ENCODE data around the gene PIWIL1. TPM values are rescaled to one million over a fixed set of nuclear protein-coding genes. Genes with fewer than 3 reads are reported as not detected.

Gene PIWIL1
- not detected for polyA plus RNA-seq (2012; ENCODE audit: missing spikeins)

GRCh38 chr12:130337488-130338303 lies at the start of gene PIWIL1:
PIWIL1 (plus strand) TSS chr12:130337887; CDS start chr12:130342592, 4,705 bp downstream.
- no peak for TF ChIP-seq POLR2A (IDR thresholded peaks at IDR 0.05; ENCODE audit: low read depth, low read length)
- no peak for TF ChIP-seq TAF1 (IDR thresholded peaks at IDR 0.05; ENCODE audit: borderline replicate concordance, low read depth, low read length)
- no peak for TF ChIP-seq POLR2AphosphoS5 (IDR thresholded peaks at IDR 0.05; ENCODE audit: low read depth, low read length)
- no peak for FAIRE-seq
- no peak for DNase-seq (ENCODE audit: insufficient read length)

DNA sequence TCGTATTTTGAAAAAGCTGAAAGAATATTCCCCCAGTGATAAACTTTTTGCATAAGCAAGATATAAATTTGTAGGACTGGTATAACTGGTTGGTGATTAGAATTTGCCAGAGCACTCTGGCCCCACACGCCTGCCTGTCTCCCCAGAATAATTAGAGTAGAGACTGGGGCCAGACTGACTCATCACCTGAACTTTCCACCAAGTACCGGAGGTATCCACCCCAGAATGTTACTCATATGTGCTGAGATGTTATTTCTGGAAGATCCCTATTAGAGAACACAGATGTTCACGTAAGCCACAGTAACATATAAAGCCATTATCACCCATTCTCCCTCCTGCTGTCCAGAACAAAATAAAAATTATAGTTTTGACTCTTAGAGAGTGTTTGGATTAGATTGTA lies 49.5 kb upstream of the PIWIL1 start:
- FAIRE-seq (no peak), DNase-seq (ENCODE audit: insufficient read length) (no peak)
- TF ChIP-seq POLR2AphosphoS5 (IDR thresholded peaks at IDR 0.05; ENCODE audit: low read depth, low read length) (no peak), POLR2A (IDR thresholded peaks at IDR 0.05; ENCODE audit: low read depth, low read length) (no peak), TAF1 (IDR thresholded peaks at IDR 0.05; ENCODE audit: borderline replicate concordance, low read depth, low read length) (no peak)

- no peak for FAIRE-seq
- TF ChIP-seq POLR2A (IDR thresholded peaks at IDR 0.05; ENCODE audit: low read depth, low read length) (no peak), TAF1 (IDR thresholded peaks at IDR 0.05; ENCODE audit: borderline replicate concordance, low read depth, low read length) (no peak), POLR2AphosphoS5 (IDR thresholded peaks at IDR 0.05; ENCODE audit: low read depth, low read length) (no peak)
- no peak for DNase-seq (ENCODE audit: insufficient read length)
These were observed 49.0 kb upstream of the PIWIL1 start for GRCh38 chr12:130288691-130289090.

DNA sequence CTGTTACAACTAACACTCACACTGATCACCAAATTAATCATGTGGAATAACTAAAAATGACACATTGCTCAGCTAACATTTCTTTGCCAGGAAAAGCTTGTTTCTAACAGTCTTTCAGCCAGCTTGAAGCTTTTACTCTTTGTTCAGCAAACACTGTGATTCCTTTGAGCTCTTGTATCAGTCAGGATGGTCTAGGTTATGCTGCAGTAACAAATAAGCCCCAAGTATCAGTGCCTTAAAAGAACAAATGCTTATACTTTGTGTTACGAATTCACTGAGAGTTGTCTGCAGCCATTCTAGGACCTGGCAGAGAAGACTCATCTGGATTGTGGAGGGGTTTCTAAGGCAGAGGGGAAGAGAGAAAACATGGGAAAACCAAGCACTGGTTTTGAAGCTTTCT lies 47.6 kb upstream of the PIWIL1 start:
- FAIRE-seq (no peak), DNase-seq (ENCODE audit: insufficient read length) (no peak)
- TF ChIP-seq POLR2A (IDR thresholded peaks at IDR 0.05; ENCODE audit: low read depth, low read length) (no peak), POLR2AphosphoS5 (IDR thresholded peaks at IDR 0.05; ENCODE audit: low read depth, low read length) (no peak), TAF1 (IDR thresholded peaks at IDR 0.05; ENCODE audit: borderline replicate concordance, low read depth, low read length) (no peak)

DNA sequence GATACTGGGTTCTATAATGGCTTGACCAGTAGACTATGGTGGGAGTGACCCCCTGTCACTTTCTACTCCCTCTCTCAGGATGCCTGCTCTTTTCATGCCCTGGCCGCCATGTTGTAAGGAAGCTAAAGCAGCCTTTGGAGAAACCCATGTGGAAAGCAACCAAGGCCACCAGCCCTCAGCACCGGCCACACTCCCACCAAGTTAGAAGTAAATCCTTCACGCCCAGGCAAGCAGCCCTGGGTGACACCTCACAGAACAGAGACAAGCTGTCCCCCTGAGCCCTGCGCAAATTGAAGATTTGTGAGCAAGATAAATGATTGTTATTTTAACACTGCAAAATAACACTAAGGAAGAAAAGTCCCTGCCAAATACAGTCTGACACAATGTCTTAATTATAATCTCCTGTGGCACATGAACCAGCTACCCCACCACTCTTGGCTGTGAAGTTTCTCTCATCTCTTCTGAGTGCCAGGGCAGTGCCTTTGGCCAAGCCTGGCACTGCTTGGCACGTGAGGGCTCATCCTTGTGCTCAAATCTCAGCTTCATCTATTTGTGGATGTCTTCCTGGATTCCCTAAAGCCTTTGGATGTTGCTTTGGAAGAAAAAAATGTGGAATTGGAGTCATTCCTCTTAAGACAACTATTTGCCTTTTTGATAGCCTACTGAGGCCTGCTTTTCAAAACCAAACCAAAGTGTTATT lies 39.2 kb upstream of the PIWIL1 start:
- no peak for FAIRE-seq
- DNase-seq (ENCODE audit: insufficient read length), result no peak
- TF ChIP-seq POLR2A (IDR thresholded peaks at IDR 0.05; ENCODE audit: low read depth, low read length) (no peak), TAF1 (IDR thresholded peaks at IDR 0.05; ENCODE audit: borderline replicate concordance, low read depth, low read length) (no peak), POLR2AphosphoS5 (IDR thresholded peaks at IDR 0.05; ENCODE audit: low read depth, low read length) (no peak)

DNA sequence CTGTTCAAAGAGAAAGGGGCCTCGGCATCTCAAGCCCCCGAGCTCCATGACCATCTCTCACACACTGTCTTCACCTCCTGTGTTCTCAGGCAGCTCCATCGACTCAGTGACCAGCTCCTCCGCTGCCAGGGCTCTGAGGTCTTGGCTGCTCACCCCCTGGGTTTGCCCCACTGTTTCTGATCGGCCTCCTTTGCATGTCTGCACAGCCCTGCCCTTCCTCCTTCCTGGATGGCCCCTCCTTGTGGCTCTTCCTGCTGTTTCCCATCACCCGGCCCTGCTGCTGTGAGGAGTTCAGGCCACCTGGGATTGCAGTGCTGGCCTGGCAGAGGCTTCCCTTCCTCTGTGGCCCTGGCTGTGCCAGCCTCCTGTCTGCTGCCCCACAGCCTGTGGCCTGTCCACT lies 38.1 kb upstream of the PIWIL1 start:
- TF ChIP-seq POLR2AphosphoS5 (IDR thresholded peaks at IDR 0.05; ENCODE audit: low read depth, low read length), result no peak
- no peak for TF ChIP-seq POLR2A (IDR thresholded peaks at IDR 0.05; ENCODE audit: low read depth, low read length)
- TF ChIP-seq TAF1 (IDR thresholded peaks at IDR 0.05; ENCODE audit: borderline replicate concordance, low read depth, low read length), result no peak
- FAIRE-seq (no peak), DNase-seq (ENCODE audit: insufficient read length) (no peak)

DNA sequence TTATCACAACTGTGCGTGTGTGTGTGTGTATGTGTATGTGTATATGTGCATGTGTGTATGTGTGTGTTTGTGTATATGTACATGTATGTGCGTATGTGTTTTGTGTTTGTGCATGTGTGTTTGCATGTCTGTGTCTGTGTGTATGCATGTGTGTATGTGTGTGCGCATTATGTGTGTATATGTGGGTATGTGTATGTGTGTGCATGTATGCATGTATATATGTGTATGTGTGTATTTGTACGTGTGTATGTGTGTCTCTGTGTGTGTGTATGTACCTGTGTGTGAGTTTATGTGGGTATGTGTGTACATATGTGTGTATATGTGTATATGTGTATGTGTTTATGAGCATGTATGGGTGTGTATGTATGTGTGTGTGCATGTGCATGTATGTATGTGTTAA lies 37.6 kb upstream of the PIWIL1 start:
- DNase-seq (ENCODE audit: insufficient read length), result no peak
- TF ChIP-seq TAF1 (IDR thresholded peaks at IDR 0.05; ENCODE audit: borderline replicate concordance, low read depth, low read length) (no peak), POLR2A (IDR thresholded peaks at IDR 0.05; ENCODE audit: low read depth, low read length) (no peak), POLR2AphosphoS5 (IDR thresholded peaks at IDR 0.05; ENCODE audit: low read depth, low read length) (no peak)
- no peak for FAIRE-seq

GRCh38 chr12:130300737-130301535 lies 36.8 kb upstream of the PIWIL1 start:
- DNase-seq (ENCODE audit: insufficient read length), result no peak
- FAIRE-seq, result no peak
- no peak for TF ChIP-seq POLR2A (IDR thresholded peaks at IDR 0.05; ENCODE audit: low read depth, low read length)
- TF ChIP-seq TAF1 (IDR thresholded peaks at IDR 0.05; ENCODE audit: borderline replicate concordance, low read depth, low read length), result no peak
- TF ChIP-seq POLR2AphosphoS5 (IDR thresholded peaks at IDR 0.05; ENCODE audit: low read depth, low read length), result no peak

DNA sequence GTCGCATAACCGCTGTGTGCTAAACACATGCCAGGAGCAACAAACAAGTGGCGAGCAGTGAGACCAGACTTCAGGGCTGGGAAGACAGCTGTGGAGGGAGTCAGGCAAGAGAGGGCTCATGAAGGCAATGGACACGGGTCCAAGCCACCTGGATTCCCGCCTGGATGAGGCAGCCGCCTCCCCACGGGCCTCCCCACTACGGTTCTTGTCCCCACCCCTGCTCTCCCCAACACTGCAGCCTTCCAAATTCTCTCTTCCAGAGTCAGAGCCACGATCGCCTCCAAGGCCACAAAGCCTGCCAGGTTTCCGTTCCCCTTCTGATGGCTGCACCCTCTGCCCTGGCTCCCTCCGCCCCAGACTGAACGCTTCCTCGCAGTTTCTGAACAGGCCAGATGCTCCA lies 36.1 kb upstream of the PIWIL1 start:
- DNase-seq (ENCODE audit: insufficient read length) (no peak), FAIRE-seq (no peak)
- TF ChIP-seq TAF1 (IDR thresholded peaks at IDR 0.05; ENCODE audit: borderline replicate concordance, low read depth, low read length) (no peak), POLR2A (IDR thresholded peaks at IDR 0.05; ENCODE audit: low read depth, low read length) (no peak), POLR2AphosphoS5 (IDR thresholded peaks at IDR 0.05; ENCODE audit: low read depth, low read length) (no peak)

DNA sequence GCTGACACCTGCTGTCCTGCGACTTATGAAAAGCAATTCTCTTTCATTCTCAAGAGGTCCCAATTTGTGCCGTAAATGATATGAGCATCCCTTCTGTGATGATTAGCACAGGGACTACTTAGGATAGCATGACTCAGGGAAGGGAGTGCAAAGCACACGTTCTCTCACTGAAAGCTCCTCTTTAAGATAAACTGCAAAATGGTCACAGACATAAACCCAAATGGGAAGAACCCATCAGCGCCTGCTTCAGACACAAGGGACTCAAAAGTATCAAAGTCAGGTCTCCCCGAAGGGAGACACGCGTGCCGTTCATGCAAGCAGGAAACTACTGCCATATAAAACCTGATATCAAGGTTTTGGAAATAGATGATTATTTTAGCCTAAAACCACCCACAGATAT lies 33.9 kb upstream of the PIWIL1 start:
- FAIRE-seq, result no peak
- DNase-seq (ENCODE audit: insufficient read length), result no peak
- no peak for TF ChIP-seq POLR2A (IDR thresholded peaks at IDR 0.05; ENCODE audit: low read depth, low read length)
- no peak for TF ChIP-seq TAF1 (IDR thresholded peaks at IDR 0.05; ENCODE audit: borderline replicate concordance, low read depth, low read length)
- no peak for TF ChIP-seq POLR2AphosphoS5 (IDR thresholded peaks at IDR 0.05; ENCODE audit: low read depth, low read length)

DNA sequence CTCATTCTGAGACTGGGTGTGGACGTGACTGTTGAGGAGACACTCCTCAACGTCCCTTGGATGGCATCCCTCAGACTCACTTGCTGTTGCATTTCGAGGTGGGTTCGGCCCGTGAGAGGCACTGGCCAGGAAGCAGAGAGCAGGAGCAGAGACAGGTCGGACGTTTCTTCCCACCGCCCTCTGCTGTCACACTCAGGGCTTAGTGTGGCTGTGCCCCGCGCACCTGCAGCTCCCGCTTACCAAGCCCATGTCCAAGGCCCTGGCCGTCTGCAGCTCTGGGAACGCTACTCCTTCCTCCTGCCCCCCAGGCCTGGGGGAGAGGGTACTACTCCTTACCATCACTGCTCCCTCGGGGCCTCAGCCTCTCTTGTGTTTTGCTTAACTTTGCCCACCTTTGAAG lies 29.8 kb upstream of the PIWIL1 start:
- no peak for DNase-seq (ENCODE audit: insufficient read length)
- TF ChIP-seq POLR2AphosphoS5 (IDR thresholded peaks at IDR 0.05; ENCODE audit: low read depth, low read length), result no peak
- TF ChIP-seq TAF1 (IDR thresholded peaks at IDR 0.05; ENCODE audit: borderline replicate concordance, low read depth, low read length), result no peak
- TF ChIP-seq POLR2A (IDR thresholded peaks at IDR 0.05; ENCODE audit: low read depth, low read length), result no peak
- FAIRE-seq, result no peak
